Stimulated activated CD8-positive, alpha-beta memory T cell treated with anti-CD3 and anti-CD28 coated beads, Interleukin-7, amount 100 ng/mL, for 1 hour (primary cell): ENCODE data around the gene HMCN1.
"Not testable (repeated sequence)": the region's sequence is repeated elsewhere in the genome, so short reads cannot be mapped to it uniquely, and the experiment has no call there.

ENCODE experiments used
- DNase-seq, 2 donors: peaks; one replicate each; pipeline ENCODE4 v3.0.0-alpha.2; 2020; ENCODE audit warnings: low read depth in 2 of 2

The HMCN1 gene

GRCh38 chr1:185850366-185850765 lies 116.2 kb downstream of the HMCN1 start:
- DNase-seq, result no peak

- no peak for DNase-seq
Observed at GRCh38 chr1:185853739-185854138, 119.5 kb downstream of the HMCN1 start.

GRCh38 chr1:185856482-185856881 lies 122.3 kb downstream of the HMCN1 start:
- DNase-seq, result no peak

- DNase-seq, result no peak
Observed at GRCh38 chr1:185857442-185857841, 123.3 kb downstream of the HMCN1 start.

- DNase-seq, result no peak
Observed at GRCh38 chr1:185860311-185860710, 126.1 kb downstream of the HMCN1 start.

- no peak for DNase-seq
Observed at GRCh38 chr1:185860859-185861258, 126.7 kb downstream of the HMCN1 start.

- DNase-seq, result no peak
Observed at GRCh38 chr1:185861630-185862029, 127.4 kb downstream of the HMCN1 start.

- DNase-seq, result no peak
Observed at GRCh38 chr1:185862235-185862634, 128.0 kb downstream of the HMCN1 start.

- DNase-seq, result no peak
Observed at GRCh38 chr1:185864331-185864730, 130.1 kb downstream of the HMCN1 start.

GRCh38 chr1:185864889-185865517 lies 130.8 kb downstream of the HMCN1 start:
- no peak for DNase-seq

- DNase-seq, result no peak
Observed at GRCh38 chr1:185869590-185869989, 135.4 kb downstream of the HMCN1 start.

GRCh38 chr1:185871627-185872150 lies 137.5 kb downstream of the HMCN1 start:
- DNase-seq, result no peak

GRCh38 chr1:185874246-185874645 lies 140.1 kb downstream of the HMCN1 start:
- no peak for DNase-seq

GRCh38 chr1:185880330-185880729 lies 146.1 kb downstream of the HMCN1 start:
- DNase-seq, result no peak

- no peak for DNase-seq
Observed at GRCh38 chr1:185880779-185881333, 146.7 kb downstream of the HMCN1 start.

GRCh38 chr1:185886046-185886445 lies 151.9 kb downstream of the HMCN1 start:
- DNase-seq, result no peak

- no peak for DNase-seq
Observed at GRCh38 chr1:185886671-185887070, 152.5 kb downstream of the HMCN1 start.

GRCh38 chr1:185892831-185893403 lies 158.7 kb downstream of the HMCN1 start:
- not testable (repeated sequence) for DNase-seq

GRCh38 chr1:185894791-185895190 lies 160.6 kb downstream of the HMCN1 start:
- no peak for DNase-seq

- DNase-seq, result no peak
Observed at GRCh38 chr1:185895208-185895900, 161.2 kb downstream of the HMCN1 start.

- no peak for DNase-seq
Observed at GRCh38 chr1:185896863-185897262, 162.7 kb downstream of the HMCN1 start.

- DNase-seq, result no peak
Observed at GRCh38 chr1:185906186-185906585, 172.0 kb downstream of the HMCN1 start.

GRCh38 chr1:185907246-185907645 lies 173.1 kb downstream of the HMCN1 start:
- no peak for DNase-seq
